CD4-positive, alpha-beta T cell treated with Interferon gamma for 1 hour (primary cell): ENCODE results near the gene ADAM33.

Experiments
- DNase-seq: peaks from one replicate; pipeline ENCODE4 v3.0.0-alpha.2; 2020

Gene ADAM33

DNA sequence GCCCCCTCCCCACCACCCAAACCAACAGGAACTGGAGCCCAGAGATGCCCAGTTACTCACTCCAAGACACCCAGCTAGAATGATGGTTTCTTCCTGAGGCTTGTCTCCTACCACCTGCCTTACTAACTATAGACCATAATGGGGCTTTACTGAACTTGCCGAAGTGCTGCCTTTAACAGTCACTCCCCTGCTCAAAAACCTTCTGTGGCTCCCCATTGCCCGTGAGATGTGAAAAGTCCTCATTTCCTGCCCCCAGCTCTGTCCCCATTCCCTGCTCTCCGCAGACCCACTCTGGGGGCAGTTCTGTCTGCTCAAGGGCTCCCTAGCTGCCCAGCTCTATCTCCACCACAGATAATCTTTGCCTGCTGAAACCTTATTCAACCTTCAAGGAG is 25.7 kb upstream of the ADAM33 start:
- DNase-seq: no peak

DNA sequence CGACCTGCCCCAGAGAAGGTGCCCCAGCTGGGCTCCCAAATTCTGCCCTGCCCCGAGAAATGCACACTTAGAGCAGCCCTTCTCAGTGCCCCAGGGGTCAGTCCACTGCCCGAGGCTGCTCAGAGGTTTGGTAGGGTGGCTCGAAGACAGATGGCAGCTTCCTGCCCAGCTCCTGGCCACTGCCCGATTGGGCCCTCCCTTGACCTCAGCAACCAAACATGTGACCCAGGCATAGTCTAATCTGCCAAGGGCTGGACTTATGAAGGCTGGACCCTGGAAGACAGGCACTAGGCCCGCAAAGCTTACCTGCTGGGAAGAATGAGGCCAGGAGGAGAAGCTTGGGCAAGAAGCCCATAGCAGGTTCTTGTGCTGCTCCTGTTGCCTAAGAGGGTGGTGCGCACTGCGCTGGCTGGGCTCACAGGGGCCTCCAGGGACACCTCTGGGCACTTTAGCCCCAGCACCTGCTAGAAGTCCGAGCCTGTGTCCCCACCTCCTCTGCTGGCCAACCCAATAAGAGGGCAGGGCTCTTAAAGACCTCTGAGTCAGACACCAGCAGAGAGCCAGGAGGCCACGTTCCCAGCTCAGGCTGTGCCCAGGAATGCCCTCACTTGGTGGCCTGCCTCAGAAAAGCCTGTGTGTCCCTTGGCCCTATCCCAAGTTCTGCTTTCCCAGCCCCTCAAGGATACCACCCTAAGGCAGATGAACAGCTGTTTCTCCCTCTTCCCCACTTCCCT is 25.1 kb upstream of the ADAM33 start:
- no peak for DNase-seq

DNA sequence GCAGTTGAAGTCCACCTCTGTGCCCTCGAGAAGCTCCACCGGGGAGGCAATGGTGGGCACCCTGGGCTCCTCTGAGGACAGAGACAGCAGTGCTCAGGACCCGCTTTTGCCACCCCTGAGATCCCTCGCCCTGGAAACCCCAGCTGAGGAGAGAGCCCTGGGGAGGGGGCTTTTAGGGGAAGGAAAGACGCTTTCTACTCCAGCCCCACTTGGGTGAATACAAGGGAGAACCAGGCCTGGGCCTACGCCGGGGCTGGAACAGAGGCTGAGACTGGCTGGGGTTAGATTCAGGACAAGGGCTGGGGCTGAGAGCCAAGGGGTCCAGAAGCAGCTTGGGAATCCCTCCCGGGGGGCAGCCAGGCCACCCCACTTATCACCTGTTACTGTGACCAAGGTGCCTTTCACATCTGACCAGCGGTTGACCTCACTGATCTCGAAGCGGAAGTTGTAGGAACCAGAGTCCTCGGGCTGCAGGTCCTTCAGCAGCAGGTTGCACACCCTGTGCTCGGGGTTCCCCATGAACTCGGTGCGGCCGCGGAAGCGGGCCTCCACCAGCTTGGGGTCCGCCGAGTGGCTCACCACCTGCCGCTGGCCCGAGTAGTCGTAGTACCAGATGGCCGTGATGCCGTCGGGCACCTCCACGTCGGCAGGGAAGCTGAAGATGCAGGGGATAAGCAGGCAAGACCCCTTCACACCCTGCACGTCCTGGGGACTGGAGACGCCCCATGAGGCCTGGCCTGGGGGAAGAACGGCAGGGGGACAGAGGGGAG is 24.3 kb upstream of the ADAM33 start:
- no peak for DNase-seq

DNA sequence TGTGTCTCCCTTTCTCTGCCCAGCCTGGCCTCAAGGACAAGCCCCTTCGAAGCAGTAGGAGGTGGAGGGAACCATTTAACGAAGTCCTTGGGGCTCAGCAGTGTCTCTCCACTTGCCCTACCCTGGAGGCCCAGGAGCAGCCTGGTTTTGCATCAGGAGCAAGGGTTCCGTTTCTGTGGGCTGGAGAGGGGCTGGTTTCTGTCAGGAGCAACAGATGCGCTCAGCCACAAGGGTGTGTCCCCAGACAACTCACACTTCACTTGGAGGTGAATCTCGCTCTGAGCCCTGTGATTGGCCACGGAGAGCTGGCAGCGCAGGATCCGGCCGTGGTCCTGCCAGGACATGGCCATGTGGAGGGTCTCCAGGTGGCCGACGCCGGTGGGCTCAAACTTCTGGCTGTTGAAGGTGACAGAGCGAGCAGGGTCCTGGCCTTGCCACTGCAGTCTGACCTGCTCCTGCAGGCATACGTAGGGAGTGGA is 23.7 kb upstream of the ADAM33 start:
- no peak for DNase-seq

DNA sequence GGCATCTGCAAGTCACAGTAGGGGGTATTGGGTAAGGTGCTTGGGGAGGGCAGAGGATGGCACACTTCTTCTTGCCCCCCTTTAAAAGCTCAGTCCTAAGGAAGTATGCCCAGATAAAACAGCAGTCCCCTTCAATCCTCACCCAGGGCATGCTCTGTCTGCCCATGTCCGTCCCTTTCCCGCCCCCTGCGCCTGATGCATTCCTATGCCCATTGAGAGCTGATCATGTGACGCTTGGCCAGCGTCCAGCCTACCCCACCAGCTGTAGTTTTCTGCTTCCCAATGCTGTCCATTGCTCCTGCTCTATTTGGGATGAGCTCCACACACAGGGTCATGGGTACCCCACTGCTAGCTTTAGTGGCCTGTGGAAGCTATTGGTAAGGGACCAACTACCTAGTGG is 22.3 kb upstream of the ADAM33 start:
- DNase-seq: no peak

DNA sequence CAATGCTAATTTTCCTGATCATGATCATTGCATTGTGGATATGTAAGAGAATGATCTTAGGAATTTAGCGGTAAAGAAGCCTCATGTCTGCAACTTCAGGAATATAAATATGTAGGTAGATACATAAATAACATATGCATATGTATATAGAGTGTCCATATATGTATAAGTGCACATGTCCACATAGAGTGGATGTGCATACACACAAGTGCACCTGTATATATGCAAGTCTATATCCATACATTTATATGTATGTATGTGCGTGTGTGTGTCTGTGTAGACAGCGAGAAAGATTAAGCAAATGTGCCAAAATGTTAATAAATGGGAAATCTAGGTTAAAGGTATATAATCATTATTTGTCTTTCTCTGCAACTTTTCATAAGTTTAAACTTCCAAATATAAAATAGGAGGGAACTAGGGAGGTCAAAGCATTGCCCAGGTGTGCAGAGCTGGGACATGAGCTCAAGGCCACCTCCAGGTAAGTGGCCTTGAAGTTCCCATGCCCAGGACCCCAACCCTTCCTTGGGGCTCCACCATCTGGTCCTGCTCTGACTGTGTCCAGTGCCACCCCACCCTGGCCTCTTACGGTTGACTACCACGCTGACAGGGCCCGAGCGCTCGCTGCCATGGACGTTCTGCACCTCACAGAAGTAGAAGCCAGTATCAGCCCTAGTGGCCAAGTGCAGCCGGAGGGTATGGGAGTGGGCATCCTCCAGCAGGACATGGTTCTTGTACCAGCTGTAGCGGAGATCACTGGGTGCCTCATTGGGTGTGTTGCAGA is 21.0 kb upstream of the ADAM33 start:
- no peak for DNase-seq

DNA sequence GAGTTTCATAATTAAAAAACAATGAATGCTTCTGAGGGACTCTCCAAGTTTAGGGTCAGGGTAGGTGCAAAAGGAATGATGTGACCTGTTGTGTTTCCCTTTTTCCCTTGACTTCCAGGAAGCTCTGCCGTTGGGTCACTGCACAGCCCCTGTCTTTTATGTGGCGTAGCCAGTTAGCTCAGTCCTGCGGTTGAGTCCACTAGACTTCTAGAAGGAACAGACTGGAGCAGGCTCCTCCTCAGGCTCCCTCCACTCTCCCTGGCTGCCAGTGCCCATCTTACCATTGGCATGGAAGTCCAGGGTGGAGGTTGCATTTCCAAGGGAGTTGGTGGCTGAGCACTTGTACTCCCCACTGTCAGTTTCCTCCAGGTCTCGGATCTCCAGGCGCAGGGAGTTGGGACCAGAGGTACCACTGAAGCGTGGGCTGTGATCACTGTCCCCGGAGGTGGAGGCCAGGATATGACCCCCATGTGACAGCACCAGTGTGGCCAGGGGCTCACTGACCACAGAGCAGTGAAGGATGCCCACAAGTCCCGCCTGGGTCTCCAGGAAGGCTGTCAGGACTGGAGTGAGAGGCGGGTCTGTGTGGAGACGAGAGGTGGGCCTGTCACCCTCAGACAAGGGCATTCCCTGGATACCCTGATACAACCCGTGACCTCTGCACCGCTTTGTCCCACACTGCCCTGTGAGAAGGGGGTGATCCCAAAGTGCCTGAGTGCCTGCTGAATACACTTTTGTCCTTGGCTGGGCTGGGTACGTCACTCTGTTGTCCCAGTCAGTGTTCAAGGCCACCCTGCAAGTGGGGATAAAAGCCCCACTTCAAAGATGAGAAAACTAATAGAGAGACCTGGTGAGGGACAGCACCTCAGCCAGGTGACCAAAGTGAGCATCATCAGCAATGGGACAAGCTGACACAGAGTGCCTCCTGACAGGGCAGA is 19.5 kb upstream of the ADAM33 start:
- DNase-seq: no peak

DNA sequence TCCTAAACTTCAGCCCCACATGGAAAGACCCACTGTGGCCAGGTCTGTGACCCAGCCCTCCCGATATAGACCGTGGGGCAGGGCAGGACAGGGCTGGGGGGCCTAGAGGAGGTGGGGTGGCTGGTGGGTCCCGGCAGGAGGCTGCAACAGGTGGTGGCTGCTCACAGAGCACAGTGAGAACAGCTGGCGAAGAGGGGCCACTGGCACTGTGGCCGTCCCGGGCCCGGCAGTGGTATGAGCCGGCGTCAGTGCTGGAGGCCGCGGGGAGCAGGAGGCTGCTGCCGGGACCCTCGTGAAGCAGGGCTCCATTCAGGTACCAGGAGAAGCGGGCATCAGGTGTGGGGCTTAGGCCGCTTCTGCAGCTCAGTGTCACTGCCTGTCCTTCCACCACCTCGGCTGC is 17.2 kb upstream of the ADAM33 start:
- DNase-seq: no peak

DNA sequence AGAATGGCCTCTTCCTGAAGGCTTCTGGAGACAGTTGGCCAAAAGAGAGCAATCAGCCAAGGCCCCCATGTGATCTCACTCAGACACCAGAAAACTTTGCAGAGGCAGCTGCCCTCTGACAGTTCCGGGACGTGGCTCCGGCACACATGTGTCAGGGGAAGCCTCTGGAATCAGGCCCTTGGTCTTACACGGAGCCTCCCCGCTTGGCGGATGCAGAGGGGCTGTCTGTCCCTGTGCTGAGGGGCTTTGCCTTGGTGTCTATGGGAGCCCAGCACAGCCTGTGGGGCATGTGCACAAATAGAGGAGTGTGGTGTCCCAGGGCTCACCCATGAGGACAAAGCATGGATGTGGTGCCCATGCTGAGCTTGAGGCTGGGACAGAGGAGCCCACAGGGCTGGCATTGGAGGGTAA is 16.8 kb upstream of the ADAM33 start:
- no peak for DNase-seq

DNA sequence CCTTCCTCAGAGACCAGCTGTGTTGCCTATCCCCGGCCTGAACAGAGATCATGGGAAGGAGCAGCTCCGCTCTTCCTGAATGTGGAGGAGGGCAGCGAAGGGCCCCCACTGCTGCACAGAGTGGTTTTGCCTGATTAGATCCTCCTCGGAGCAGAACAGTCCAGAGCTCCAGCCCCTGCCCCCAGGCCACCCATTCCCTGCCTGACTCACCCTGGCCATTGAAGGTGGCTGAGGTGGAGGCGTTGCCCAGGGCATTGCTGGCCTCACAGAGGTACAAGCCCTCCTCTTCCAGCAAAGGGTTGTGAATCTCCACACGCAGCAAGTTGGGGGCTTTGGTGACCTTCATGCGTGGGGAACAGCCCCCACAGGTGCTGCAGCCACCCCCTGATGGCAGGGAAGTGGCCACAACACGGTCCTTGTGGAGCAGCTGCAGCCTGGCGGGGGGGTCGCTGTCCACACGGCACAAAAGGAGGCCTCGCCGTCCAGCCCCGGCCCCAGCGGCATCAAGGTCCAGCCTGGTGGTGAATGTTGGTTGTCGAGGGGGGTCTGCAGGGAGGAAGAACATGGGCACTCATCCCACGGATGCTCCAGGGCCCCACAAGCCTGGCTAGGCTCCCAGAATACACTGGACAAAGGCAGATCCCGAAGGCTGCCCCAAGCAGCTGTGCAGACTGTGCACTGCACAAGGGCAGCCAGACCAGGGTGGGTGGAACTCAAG is 15.9 kb upstream of the ADAM33 start:
- DNase-seq: no peak

DNA sequence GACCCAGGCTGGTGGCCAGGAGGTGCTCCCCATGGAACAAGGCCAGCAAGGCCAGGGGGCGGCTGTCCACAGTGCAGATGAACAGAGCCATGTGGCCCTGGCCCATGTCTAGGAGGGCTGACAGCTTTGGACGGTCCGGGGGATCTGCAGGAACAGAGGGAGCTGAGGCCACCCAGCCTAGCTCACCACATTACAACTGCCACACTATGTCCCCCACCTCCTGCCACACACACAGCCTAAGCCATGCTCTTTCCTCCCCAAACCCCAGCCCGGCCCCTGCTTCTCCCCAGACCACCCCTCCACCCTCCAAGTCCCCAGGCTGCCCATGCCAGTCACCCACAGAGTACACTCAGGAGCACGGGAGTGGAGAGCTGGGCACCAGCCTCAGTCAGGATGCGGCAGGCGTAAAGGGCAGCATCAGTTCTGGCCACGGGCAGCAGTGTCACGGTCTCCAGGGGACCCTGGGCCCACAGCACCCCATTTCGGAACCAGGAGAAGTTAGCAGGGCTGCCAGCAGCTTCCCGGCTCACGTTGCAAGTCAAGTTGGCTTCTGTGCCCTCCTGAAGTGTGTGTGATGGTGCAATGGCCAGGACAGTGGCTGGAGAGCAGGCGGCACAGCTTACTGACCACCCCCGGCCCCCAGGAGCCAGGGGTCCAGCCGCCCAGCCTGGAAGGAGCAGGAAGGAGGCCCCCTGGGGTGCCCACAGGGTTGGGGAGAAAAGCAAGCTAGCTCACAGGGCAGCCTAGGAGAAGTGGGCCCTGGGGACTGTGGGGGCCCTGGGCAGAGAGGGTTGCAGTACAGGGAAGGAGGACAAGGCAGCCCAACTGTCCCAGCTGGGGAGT is 15.2 kb upstream of the ADAM33 start:
- DNase-seq: no peak

DNA sequence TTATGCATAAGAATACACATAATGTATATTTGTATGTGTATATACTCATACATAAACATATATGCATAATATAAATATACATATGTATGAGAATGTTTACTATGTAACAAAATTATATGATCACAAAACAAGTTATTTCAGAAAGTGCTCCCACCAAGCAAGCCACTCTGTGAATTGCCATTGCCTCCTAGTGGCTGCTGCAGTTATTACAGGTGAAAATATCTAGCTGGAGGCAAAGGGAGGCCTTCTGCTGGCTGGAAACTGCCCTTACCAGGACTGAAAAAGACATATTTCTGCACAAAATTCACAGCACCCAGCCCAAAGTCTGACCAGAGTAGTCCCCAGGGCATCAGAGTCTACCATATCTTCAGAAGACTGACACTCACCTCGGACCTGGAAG is 14.4 kb upstream of the ADAM33 start:
- DNase-seq: no peak

DNA sequence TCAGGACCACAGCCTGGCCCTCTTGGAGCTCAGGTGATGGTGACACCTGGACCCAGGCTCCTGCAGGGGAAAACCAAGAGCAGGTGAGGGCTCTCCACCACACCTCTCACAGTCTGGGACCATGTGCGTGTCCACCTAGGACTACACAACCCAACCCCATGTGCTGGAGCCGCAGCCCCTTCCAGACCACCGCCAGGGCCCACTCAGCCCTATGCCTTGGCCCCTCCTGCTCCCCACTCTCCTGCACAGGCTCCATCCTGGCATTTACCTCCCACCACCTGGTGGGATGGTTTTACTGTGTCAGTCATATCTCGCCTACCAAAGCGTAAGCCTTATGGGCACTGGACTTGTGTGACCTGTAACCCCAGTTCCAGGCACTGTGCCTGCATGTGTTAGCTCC is 13.1 kb upstream of the ADAM33 start:
- no peak for DNase-seq

DNA sequence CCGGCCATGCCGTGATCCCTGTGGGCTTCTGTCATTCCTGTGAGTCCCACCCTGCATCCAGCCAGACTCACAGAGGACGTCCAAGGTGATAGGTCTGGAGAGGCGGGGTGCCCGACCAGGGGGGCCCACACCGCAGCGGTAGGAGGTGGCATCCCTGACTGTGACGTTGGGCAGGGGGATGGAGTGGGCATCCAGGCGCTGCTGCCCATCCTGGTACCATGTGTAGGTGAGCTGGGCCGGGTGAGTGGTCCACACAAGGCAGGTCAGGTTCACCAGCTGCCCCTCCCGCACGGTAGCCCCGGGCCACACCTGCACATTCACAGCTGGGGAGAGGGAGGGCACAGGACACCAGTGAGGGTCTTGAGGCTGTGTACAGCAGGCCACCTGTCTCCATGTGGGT is 11.6 kb upstream of the ADAM33 start:
- no peak for DNase-seq

DNA sequence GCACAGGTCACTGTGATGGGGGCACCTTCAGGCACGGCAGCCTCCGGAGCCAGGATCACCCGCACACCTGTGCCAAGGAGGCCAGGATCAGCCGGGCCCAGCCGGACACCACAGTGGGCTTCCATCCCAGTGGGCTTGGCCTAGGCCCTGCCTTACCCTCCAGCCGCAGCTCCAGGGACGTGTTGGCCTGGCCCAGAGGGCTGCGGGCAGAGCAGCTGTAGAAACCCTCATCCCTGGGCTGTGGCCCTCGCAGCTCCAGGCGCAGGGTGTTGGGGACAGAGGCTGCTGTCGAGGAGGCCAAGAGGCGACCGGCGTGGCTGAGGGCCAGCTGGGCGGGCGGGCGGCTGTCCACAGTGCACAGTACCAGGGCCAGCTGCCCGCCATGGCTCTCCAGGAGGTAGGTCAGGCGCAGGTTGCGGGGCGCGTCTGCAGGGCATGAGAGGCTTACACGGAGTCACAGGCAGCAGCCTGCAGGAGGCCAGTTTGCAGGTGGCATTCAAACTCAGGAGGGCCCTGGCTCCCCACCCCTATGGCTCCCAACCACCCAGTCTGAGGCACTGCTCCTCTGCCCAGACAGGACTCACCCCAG is 11.0 kb upstream of the ADAM33 start:
- no peak for DNase-seq

DNA sequence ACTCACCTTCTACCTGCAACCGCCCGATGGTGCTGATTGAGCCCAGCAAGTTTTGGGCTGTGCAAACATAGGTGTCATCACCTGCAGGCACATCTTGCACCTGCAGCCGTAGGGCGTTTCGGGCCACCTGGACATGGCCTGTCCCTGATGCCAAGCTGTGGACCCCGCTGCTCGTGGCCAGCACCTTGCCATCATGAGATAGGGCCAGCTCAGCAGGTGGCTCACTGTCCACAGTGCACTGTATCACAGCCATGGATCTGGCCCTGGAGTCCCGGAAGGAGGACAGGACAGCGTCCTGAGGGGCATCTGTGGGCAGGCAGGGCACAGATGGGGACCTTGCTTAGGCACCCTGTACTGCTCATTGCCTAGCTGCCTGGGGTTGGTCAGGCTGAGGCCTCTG is 10.1 kb upstream of the ADAM33 start:
- no peak for DNase-seq

DNA sequence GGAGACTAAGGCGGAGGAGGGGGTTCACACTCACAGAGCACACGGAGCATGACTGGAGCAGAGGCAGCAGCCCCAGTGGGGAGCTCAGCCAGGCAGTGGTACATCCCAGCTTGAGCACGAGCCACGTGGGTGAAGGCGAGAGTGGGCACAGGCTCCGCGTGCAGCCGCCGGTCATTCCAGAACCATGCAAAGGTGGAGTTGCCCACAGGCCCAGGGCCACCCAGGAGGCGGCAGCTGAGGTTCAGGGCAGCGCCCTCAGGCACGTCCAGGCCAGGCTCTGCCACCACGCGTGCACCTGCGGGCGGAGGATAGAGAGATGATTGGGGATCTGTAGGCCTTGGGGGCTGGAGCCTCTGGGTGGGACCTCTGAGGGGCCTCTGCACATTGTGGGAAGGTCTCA is 9.5 kb upstream of the ADAM33 start:
- DNase-seq: no peak

DNA sequence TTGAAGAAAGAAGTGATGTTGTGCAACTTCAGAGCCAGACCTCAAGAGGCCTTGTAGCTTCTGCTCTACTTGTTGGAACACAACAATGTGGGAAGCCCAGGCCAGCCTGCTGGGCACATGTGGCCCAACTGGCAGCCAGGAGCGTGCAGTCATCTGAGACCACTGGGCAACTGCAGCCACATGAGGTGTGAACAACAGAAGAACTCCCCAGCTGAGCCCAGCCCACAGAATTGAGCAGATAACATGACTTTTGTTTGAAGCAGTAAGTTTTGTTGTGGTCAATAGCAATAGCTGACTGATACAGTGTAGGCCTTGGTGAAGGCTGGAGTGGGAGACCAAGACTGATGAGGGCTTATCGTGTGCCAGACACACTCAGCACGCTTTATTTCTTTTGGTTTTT is 8.6 kb upstream of the ADAM33 start:
- no peak for DNase-seq

DNA sequence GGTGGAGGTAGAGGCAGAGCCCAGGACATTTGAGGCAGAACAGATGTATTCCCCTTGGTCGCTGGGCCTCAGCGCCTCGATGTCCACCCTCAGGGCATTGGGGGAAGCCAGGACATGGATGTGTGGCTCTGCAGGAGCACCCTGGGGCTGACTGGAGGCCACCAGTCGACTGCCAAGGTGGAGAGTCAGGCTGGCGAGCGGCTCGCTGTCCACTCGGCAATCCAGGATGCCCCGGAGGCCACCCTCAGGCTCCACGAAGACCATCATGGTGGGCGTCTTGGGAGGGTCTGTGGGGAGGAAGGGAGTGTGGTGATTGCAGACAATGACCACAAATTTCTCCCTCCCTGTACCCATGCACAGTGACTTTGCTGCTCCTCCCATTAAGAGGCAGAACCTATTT is 8.2 kb upstream of the ADAM33 start:
- no peak for DNase-seq

DNA sequence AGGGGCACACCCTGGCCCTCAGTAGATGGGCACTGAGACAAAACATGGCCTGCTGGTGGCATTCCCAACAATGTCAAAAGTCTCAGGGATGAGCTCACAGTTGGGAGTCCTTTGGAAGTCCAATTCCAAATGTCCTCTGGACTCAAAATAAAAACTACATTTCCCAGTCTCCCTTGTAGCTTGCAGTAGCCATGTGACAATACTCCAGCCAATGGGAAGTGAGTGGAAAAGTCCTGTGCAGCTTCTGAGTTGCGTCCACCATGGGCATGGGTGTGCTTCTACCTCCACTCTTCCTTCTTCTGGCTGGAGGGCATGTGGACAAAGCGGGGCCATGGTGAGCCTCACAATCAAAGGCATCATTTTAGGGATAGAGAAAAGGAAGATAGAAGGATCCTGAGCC is 5.8 kb upstream of the ADAM33 start:
- DNase-seq: no peak
